NCI-H1436 treated with DMSO at 0.1 percent for 48 hours (cell line): ENCODE data around the gene BICDL1.

Source experiments
- DNase-seq: peaks from one replicate; lab custom pipeline; 2025; lab: John Stamatoyannopoulos, UW

The BICDL1 gene

DNA sequence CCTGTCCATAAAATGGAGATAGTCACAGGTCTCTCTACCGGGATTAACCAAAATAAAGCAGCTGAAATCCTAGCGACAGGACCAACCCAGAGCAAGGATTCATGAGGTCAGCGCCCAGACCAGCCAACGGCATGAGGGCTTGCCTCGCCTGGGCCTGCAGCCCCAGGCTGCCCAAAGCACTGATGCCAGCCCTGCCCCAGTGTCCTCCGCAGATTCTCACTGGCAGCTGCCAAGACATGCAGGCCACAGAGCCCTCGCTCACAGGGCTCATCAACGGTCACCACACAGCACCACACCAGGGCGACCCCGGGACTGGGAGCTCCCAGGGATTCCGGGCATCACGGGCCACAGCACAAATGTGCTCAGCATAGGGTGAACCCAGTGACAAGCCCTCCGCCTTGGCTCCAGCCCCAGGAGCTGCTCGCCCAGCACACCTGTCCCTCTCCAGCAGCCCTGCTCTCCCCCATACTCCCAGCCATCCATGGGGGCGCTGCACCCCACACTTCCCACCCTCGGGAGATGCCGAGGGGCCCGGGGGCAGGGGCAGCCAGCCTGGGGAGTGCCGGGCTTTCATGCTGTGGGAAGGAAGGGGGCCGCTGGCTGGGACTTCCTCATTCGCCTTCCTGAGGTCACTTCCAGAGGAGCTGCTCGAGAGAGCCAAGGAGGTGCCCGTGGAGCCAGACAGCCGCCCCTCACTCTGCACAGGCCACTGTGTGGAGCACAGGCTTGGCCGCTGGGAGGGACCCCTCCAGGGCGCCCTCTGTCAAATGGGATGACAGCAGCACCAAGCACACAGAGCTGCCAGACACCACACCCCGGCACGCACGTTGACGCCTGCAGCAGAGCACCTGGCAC is 113.4 kb downstream of the BICDL1 start:
- DNase-seq, result no peak

GRCh38 chr12:120103044-120103338 is 114.0 kb downstream of the BICDL1 start:
- no peak for DNase-seq

DNA sequence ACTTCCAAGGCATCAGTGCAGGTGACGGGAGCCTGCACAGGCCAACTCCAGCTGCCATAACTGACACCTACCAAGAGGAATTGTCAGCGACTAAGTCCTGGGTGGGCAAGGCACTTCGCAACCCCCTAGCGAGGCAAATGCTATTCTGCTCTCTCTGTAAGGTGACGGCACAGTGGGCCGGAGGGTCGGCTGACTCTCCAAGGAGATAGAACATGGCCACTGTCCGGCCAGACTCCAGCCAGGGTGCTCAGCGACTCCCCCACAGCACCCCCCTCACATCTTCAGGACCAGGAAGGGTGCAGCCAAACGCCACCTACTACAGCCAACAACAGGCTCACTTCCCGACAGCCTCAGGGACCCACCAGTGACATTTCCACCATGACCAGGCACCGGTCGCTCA is 114.3 kb downstream of the BICDL1 start:
- DNase-seq, result no peak

DNA sequence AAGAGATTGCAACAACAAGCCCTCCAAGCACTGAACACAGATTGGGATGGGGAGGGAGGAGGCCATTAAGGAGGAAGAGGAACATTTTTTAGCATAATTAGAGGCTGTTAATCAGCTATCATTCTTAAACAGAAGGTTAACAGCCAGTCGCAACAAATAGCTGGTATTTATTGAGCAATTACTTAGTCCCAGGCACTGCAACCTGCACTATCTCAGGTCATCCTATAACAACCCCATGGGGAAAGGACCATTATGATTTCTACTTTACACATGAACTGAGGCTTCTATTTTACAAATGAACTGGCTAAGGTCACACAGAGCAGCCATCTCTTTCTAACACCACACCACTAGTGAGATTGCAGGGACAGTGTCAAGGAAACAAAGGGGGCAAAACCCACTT is 117.1 kb downstream of the BICDL1 start:
- DNase-seq, result no peak

- DNase-seq, result no peak
These were observed 120.7 kb downstream of the BICDL1 start for GRCh38 chr12:120109570-120110267.

GRCh38 chr12:120110550-120111501 is 121.8 kb downstream of the BICDL1 start:
- DNase-seq, result no peak

- DNase-seq, result no peak
These were observed 126.0 kb downstream of the BICDL1 start for GRCh38 chr12:120115066-120115465.

DNA sequence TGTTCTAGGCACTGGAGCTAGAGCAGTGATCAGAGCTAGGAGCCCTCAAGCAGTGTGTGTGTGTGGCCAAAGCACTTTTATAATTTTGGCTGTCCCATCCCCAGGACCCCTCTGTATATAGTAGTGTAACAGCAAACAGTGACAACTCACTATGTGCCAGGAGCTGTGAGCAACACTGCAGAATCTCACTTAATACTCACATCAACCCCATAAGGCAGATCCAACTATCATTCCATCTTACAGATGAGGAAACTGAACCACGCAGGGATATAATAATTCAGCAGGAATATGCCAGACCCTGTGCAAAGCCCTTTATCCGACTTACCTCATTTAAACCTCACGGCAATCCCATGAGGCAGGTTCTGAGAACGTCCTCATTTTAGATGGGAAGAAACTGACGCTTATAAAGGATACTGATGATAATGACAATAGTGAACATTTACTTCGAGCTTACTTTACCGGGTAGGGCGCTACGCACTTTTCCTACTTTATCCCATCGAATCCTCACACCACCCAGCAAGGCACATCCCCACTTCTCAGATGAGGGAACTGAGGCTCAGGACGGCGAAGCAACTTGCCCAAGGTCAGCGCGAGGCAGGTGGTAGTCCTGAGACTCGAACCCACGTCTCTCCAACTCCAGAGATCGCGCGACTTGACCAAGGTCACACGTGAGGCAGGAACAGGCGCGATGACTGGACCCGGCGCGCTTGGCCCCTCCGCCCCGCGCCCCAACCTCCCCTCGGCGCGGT is 126.8 kb downstream of the BICDL1 start:
- no peak for DNase-seq

DNA sequence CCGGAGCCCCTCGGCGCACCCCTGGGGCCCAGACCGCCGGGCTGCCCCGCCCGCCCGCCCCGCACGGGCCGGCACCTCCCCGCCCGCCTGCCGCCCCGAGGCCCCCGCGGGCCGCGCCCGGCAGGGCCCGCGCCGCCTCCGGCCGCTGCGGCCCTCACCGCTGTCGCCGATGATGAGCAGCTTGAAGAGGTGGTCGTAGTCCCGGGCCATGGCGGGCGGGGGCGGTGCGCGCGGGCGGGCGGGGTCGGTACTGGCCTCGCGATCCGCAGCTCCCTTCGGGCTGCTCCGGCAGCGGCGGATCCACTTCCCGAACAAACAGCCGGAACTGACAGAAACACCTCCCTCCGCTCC is 127.4 kb downstream of the BICDL1 start, which contains the start of gene RAB35:
Gene RAB35 (minus strand): TSS at position 313 of the 351 bp plus-strand sequence. CDS start 103 bp downstream, at position 210.
- no peak for DNase-seq

GRCh38 chr12:120116792-120117651 is 128.0 kb downstream of the BICDL1 start:
- DNase-seq, result peak; percentile 37

DNA sequence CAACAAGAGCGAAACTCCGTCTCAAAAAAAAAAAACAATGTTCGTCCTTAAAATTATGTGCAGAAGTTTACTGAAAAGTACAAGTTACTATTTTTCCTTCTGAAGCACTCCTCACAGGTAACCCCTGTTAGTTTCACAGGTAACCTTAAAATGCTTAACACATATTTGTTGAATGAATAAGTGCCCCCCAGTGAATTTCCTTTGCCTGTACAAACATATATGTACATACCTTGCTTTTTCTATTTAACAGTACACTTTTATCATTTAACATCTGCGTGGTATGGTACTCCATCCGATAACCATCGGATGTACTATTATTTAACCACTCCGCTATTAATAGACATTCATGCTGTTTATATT is 128.9 kb downstream of the BICDL1 start:
- no peak for DNase-seq

- DNase-seq, result no peak
These were observed 129.5 kb downstream of the BICDL1 start for GRCh38 chr12:120118321-120119061.

- no peak for DNase-seq
These were observed 130.4 kb downstream of the BICDL1 start for GRCh38 chr12:120119271-120119973.

- no peak for DNase-seq
These were observed 132.3 kb downstream of the BICDL1 start for GRCh38 chr12:120121343-120121742.

DNA sequence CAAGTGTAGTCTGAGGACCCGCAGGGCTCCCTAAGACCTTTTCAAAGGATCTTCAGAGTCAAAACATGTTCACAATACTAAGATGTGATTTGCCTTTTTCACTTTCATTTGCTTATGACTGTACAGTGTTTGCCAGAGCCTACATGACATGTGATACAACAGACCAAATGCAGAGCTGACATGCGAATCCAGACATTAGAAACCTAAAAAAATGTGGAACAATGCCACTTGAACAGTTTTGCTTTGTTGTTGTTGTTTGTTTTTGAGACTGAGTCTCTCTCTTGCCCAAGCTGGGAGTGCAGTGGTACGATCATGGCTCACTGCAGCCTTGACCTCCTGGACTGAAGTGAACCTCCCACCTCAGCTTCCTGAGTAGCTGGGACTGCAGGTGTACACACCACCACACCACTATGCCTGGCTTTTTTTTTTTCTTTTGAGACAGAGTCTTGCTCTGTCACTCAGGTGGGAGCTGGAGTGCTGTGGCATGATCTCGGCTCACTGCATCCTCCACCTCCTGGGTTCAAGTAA is 132.8 kb downstream of the BICDL1 start:
- no peak for DNase-seq

GRCh38 chr12:120125029-120125428 is 136.0 kb downstream of the BICDL1 start:
- DNase-seq, result no peak

DNA sequence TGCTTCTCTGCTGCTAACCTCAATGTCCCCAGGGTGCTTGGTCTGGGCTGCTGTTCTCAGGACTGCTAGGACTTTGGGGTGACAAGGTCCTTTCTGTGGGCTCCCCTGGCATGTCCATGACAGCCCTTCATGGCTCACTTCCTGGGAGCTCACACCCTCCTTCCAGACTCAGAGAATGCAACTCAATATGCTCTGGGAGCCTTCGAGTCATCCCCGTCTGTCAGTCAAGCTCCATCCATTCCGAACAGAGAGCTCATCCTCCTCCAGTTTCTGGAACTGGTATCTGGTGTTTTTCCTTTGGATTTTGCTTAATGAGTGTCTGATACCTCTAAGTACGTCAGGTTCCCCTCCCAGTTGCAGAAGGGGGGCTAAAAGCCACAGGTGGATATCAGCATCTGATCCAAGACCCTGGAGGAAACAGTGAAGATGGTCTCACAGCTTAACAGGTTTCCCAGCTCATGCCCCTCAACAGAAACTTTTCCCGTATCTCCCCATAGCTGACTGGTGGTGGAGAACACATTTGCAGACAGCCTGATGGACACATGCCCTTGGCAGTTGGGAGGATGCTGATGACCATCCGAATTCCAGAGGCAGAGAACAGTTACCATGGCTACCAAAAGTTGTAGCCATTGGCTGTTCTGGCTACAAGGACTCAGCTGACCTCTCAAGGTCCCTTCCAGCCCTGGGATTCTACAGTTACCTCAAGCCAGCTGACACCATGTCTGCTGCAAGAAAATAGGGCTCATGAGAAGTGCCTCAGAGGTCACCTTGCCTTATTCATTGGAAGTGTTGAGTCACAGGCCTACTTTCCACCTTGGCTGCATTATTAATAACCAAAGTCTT is 137.0 kb downstream of the BICDL1 start:
- no peak for DNase-seq

- DNase-seq, result no peak
These were observed 137.6 kb downstream of the BICDL1 start for GRCh38 chr12:120126635-120127005.
